Naive thymus-derived CD4-positive, alpha-beta T cell (primary cell): ENCODE results near the gene ATP12A. TPM values are rescaled to one million over a fixed set of nuclear protein-coding genes. Genes with fewer than 3 reads are reported as not detected.

ENCODE experiments used
- ATAC-seq: fragments of 150-1000 bp; cut with Tn5 transposase; 2 replicates; pipeline ENCODE4 v1.10.0; 2021; ENCODE audit warnings: mild to moderate bottlenecking, moderate library complexity
- CTCF ChIA-PET: fragments of 350-600 bp; sonication (Branson Sonifier 250); formaldehyde crosslinking; loops from one replicate; lab custom pipeline; 2021; ENCODE audit warnings: antibody characterized with exemption; lab: Charles Lee
- POLR2A ChIA-PET: fragments of 350-600 bp; sonication (Branson Sonifier 250); formaldehyde crosslinking; loops from one replicate; lab custom pipeline; 2021; ENCODE audit warnings: antibody characterized with exemption, inconsistent platforms; lab: Charles Lee
- DNase-seq, 9 donors: peaks; one replicate each; pipeline versions ENCODE4 v3.0.0 to v3.0.0-alpha.2; 2020 to 2022; ENCODE audit warnings: mixed read lengths in 1 of 9
- H3K27ac ChIP-seq: one replicate; pipeline ENCODE4 v1.7.0; 2013; ENCODE audit warnings: mild to moderate bottlenecking, low read depth, low read length, moderate library complexity
- H3K27me3 ChIP-seq, 2 donors: one replicate each; pipeline ENCODE4 v1.7.0; 2013; ENCODE audit warnings: low read length in 2 of 2, mild to moderate bottlenecking in 2 of 2, moderate library complexity in 2 of 2; ENCODE audit not compliant: control insufficient read depth in 2 of 2, insufficient read depth in 2 of 2
- H3K36me3 ChIP-seq, 3 experiments: 1 replicate in 2 of 3; 2 replicates in 1 of 3; pipeline ENCODE4 v1.7.0; 2013; ENCODE audit warnings: low read length in 3 of 3, mild to moderate bottlenecking in 3 of 3, moderate library complexity in 1 of 3; ENCODE audit not compliant: insufficient read depth in 3 of 3, control insufficient read depth in 2 of 3
- H3K4me1 ChIP-seq, 2 donors: one replicate each; pipeline ENCODE4 v1.7.0; 2013; ENCODE audit warnings: low read length in 2 of 2, mild to moderate bottlenecking in 2 of 2, moderate library complexity in 1 of 2; ENCODE audit not compliant: control insufficient read depth in 2 of 2, insufficient read depth in 2 of 2
- H3K4me3 ChIP-seq: 2 replicates; pipeline ENCODE4 v1.7.0; 2013; ENCODE audit warnings: mild to moderate bottlenecking, low read length
- H3K9me3 ChIP-seq, 3 experiments: 1 replicate in 2 of 3; 2 replicates in 1 of 3; pipeline ENCODE4 v1.7.0; 2013; ENCODE audit warnings: low read length in 3 of 3; ENCODE audit not compliant: control insufficient read depth in 2 of 3
- H3K27ac Mint-ChIP-seq, 9 donors: one replicate each; pipeline ENCODE4 v1.8.0; 2020 to 2022; ENCODE audit warnings: mixed read lengths in 9 of 9, mild to moderate bottlenecking in 8 of 9, moderate library complexity in 5 of 9, inconsistent platforms in 2 of 9
- H3K27me3 Mint-ChIP-seq, 5 donors: one replicate each; pipeline ENCODE4 v1.8.0; 2021 to 2022; ENCODE audit warnings: mixed read lengths in 5 of 5, mild to moderate bottlenecking in 1 of 5
- H3K36me3 Mint-ChIP-seq, 5 donors: one replicate each; pipeline ENCODE4 v1.8.0; 2020 to 2022; ENCODE audit warnings: mixed read lengths in 5 of 5, mild to moderate bottlenecking in 3 of 5, inconsistent platforms in 1 of 5
- H3K4me1 Mint-ChIP-seq, 7 donors: one replicate each; pipeline ENCODE4 v1.8.0; 2020 to 2022; ENCODE audit warnings: mixed read lengths in 7 of 7, mild to moderate bottlenecking in 3 of 7, inconsistent platforms in 1 of 7
- H3K4me3 Mint-ChIP-seq, 10 donors: one replicate each; pipeline ENCODE4 v1.8.0; 2020 to 2022; ENCODE audit warnings: mild to moderate bottlenecking in 10 of 10, mixed read lengths in 10 of 10, moderate library complexity in 6 of 10, inconsistent platforms in 2 of 10
- H3K9me3 Mint-ChIP-seq, 11 donors: one replicate each; pipeline ENCODE4 v1.8.0; 2020 to 2022; ENCODE audit warnings: mixed read lengths in 11 of 11, mild to moderate bottlenecking in 4 of 11, inconsistent platforms in 1 of 11, moderate library complexity in 1 of 11
- intact Hi-C, 2 donors: fragments of 100-400 bp; cut with micrococcal nuclease; formaldehyde crosslinking; loops; one replicate each; pipeline ENCODE4 v1.15.1; 2023
- polyA plus RNA-seq, 2 donors: library from polyadenylated mRNA; unstranded; fragments of 300-500 nt; fragmentation: Illumina TruSeq; gene quantifications; one replicate each; pipeline ENCODE4 v1.2.3, GENCODE V29; 2021
- total RNA-seq, 6 experiments: library from RNA in 5 of 6; stranded (reverse) in 5 of 6; gene quantifications; 1 replicate in 5 of 6; 2 replicates in 1 of 6; pipeline ENCODE4 v1.2.3 and lab custom pipeline; 2021 to 2026

ATP12A gene
- total and polyA plus RNA-seq, 7 experiments from 2014 or later = 0.39 TPM; not detected in 6

- ChIA-PET POLR2A (no interaction called here), CTCF (interaction anchor here (1.0 kb wide), 1 partner anchor 15 kb away, joined by 3 read pairs; no protein-coding TSS in a partner anchor)
- Histone ChIP-seq H3K9me3 (no peaks in the 10 kb centered on the region), H3K36me3 (no peaks in the 10 kb centered on the region), H3K27me3 (no peaks in the 10 kb centered on the region), H3K27ac (no peak overlapping the region), H3K4me3 (no peak overlapping the region), H3K4me1 (no peaks in the 10 kb centered on the region)
- Mint-ChIP-seq H3K4me1 (peaks cover 0 to 4% (median 0%) of the 10 kb centered on the region in 7 donors), H3K4me3 (no peak overlapping the region), H3K36me3 (no peaks in the 10 kb centered on the region), H3K9me3 (no peaks in the 10 kb centered on the region), H3K27me3 (peaks cover 0 to 34% (median 4%) of the 10 kb centered on the region in 5 donors), H3K27ac (no peak overlapping the region)
- no peak for ATAC-seq
- intact Hi-C loops = no loop called here
- no peak for DNase-seq
Measured at GRCh38 chr13:24717217-24717616, 37.0 kb downstream of the ATP12A start.

- H3K4me3 Mint-ChIP-seq = no peak overlapping the region
Measured at GRCh38 chr13:24718192-24718965, 38.2 kb downstream of the ATP12A start.

GRCh38 chr13:24719139-24719538, 38.9 kb downstream of the ATP12A start:
- no peak for DNase-seq
- H3K4me1 ChIP-seq = no peaks in the 10 kb centered on the region
- no peak overlapping the region for H3K4me3 ChIP-seq
- Mint-ChIP-seq H3K27ac (no peak overlapping the region), H3K4me1 (peaks cover 0 to 4% (median 0%) of the 10 kb centered on the region in 7 donors), H3K4me3 (no peak overlapping the region), H3K9me3 (no peaks in the 10 kb centered on the region), H3K27me3 (peaks cover 0 to 36% (median 4%) of the 10 kb centered on the region in 5 donors), H3K36me3 (no peaks in the 10 kb centered on the region)
- no peaks in the 10 kb centered on the region for H3K9me3 ChIP-seq
- ATAC-seq = no peak
- ChIA-PET CTCF (no interaction called here), POLR2A (no interaction called here)
- H3K27ac ChIP-seq = no peak overlapping the region
- H3K27me3 ChIP-seq = no peaks in the 10 kb centered on the region
- intact Hi-C loops = no loop called here
- no peaks in the 10 kb centered on the region for H3K36me3 ChIP-seq

More at GRCh38 chr13:24718192-24718965, 38.2 kb downstream of the ATP12A start:
- Histone ChIP-seq H3K9me3 (no peaks in the 10 kb centered on the region), H3K27ac (no peak overlapping the region), H3K4me3 (no peak overlapping the region), H3K27me3 (no peaks in the 10 kb centered on the region), H3K4me1 (no peaks in the 10 kb centered on the region), H3K36me3 (no peaks in the 10 kb centered on the region)
- DNase-seq (no peak), ATAC-seq (no peak)
- Mint-ChIP-seq H3K4me1 (peaks cover 0 to 4% (median 0%) of the 10 kb centered on the region in 7 donors), H3K36me3 (no peaks in the 10 kb centered on the region), H3K27ac (no peak overlapping the region), H3K9me3 (no peaks in the 10 kb centered on the region), H3K27me3 (peaks cover 0 to 33% (median 4%) of the 10 kb centered on the region in 5 donors)
- CTCF ChIA-PET = no interaction called here
- intact Hi-C loops = no loop called here
- POLR2A ChIA-PET = no interaction called here

GRCh38 chr13:24723206-24723605, 43.0 kb downstream of the ATP12A start:
- Mint-ChIP-seq H3K27ac (no peak overlapping the region), H3K36me3 (no peaks in the 10 kb centered on the region), H3K4me1 (peaks cover 0 to 14% (median 0%) of the 10 kb centered on the region in 7 donors), H3K9me3 (no peaks in the 10 kb centered on the region), H3K4me3 (no peak overlapping the region), H3K27me3 (peaks cover 0 to 44% (median 9%) of the 10 kb centered on the region in 5 donors)
- Histone ChIP-seq H3K36me3 (no peaks in the 10 kb centered on the region), H3K4me1 (peaks cover 0 to 4% of the 10 kb centered on the region in 2 donors), H3K9me3 (no peaks in the 10 kb centered on the region), H3K4me3 (no peak overlapping the region), H3K27ac (no peak overlapping the region), H3K27me3 (no peaks in the 10 kb centered on the region)
- CTCF ChIA-PET = interaction anchor here (1.0 to 1.9 kb wide), 4 partner anchors 11 to 100 kb away, joined by 3 to 6 read pairs (median 4); no protein-coding TSS in a partner anchor
- POLR2A ChIA-PET = no interaction called here
- ATAC-seq (no peak), DNase-seq (no peak)
- intact Hi-C loops = loop anchor here in 1 of 2 donors (10.0 kb wide), 1 partner anchor 668 kb away; no protein-coding TSS in a partner anchor

GRCh38 chr13:24724714-24725113, 44.5 kb downstream of the ATP12A start:
- peaks cover 0 to 44% (median 8%) of the 10 kb centered on the region in 5 donors for H3K27me3 Mint-ChIP-seq
- peaks cover 0 to 14% (median 0%) of the 10 kb centered on the region in 7 donors for H3K4me1 Mint-ChIP-seq
- no peak overlapping the region for H3K27ac Mint-ChIP-seq
- no peaks in the 10 kb centered on the region for H3K36me3 ChIP-seq
- CTCF ChIA-PET = interaction anchor here (0.8 kb wide), 1 partner anchor 31 kb away, joined by 4 read pairs; no protein-coding TSS in a partner anchor
- no peak overlapping the region for H3K4me3 Mint-ChIP-seq
- intact Hi-C loops = loop anchor here in 1 of 2 donors (10.0 kb wide), 1 partner anchor 670 kb away; no protein-coding TSS in a partner anchor
- no peak overlapping the region for H3K27ac ChIP-seq
- no peak for DNase-seq
- H3K27me3 ChIP-seq = no peaks in the 10 kb centered on the region
- H3K4me3 ChIP-seq = no peak overlapping the region
- ATAC-seq = no peak
- no peaks in the 10 kb centered on the region for H3K36me3 Mint-ChIP-seq
- no peaks in the 10 kb centered on the region for H3K9me3 ChIP-seq
- peaks cover 0 to 4% of the 10 kb centered on the region in 2 donors for H3K4me1 ChIP-seq
- no peaks in the 10 kb centered on the region for H3K9me3 Mint-ChIP-seq
- POLR2A ChIA-PET = no interaction called here

- Histone ChIP-seq H3K4me3 (no peak overlapping the region), H3K27me3 (no peaks in the 10 kb centered on the region), H3K9me3 (no peaks in the 10 kb centered on the region), H3K4me1 (peaks cover 0 to 4% of the 10 kb centered on the region in 2 donors), H3K27ac (no peak overlapping the region), H3K36me3 (no peaks in the 10 kb centered on the region)
- Mint-ChIP-seq H3K27ac (no peak overlapping the region), H3K9me3 (no peaks in the 10 kb centered on the region), H3K27me3 (peaks cover 0 to 40% (median 8%) of the 10 kb centered on the region in 5 donors), H3K4me1 (peaks cover 0 to 14% (median 0%) of the 10 kb centered on the region in 7 donors), H3K36me3 (no peaks in the 10 kb centered on the region), H3K4me3 (no peak overlapping the region)
- POLR2A ChIA-PET = interaction anchor here (0.7 kb wide), 1 partner anchor 9 kb away, joined by 3 read pairs; no protein-coding TSS in a partner anchor
- ATAC-seq (no peak), DNase-seq (no peak)
- CTCF ChIA-PET = interaction anchor here (0.8 to 1.6 kb wide), 2 partner anchors 31 to 119 kb away, joined by 4 to 6 read pairs; no protein-coding TSS in a partner anchor
- intact Hi-C loops = loop anchor here in 1 of 2 donors (10.0 kb wide), 1 partner anchor 671 kb away; no protein-coding TSS in a partner anchor
Measured at GRCh38 chr13:24725379-24725778, 45.2 kb downstream of the ATP12A start.
